ENCODE data around the gene SNHG17.

SNHG17 gene

DNA sequence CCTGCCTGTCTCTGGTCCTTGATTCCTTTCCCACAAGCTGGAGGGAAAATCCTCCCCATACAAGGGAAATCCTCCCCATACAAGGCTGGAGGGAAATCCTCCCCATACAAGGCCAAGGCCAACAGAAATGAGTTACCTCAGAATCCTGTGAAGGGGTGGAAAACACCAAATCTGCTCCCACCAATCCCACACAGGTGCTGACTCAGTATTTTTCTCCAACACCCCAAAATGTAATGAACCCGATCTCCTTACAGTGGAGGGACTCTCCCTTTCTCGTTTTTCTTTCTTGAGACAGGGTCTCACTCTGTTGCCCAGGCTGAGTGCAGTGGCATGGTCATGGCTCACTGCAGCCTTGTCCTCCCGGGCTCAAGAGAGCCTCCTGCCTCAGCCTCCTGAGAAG is 6.3 kb downstream of the SNHG17 start:
- no peak overlapping the region for H3K4me3 ChIP-seq (ENCODE audit: low read depth, low read length)
- TF ChIP-seq, protein P1, sequence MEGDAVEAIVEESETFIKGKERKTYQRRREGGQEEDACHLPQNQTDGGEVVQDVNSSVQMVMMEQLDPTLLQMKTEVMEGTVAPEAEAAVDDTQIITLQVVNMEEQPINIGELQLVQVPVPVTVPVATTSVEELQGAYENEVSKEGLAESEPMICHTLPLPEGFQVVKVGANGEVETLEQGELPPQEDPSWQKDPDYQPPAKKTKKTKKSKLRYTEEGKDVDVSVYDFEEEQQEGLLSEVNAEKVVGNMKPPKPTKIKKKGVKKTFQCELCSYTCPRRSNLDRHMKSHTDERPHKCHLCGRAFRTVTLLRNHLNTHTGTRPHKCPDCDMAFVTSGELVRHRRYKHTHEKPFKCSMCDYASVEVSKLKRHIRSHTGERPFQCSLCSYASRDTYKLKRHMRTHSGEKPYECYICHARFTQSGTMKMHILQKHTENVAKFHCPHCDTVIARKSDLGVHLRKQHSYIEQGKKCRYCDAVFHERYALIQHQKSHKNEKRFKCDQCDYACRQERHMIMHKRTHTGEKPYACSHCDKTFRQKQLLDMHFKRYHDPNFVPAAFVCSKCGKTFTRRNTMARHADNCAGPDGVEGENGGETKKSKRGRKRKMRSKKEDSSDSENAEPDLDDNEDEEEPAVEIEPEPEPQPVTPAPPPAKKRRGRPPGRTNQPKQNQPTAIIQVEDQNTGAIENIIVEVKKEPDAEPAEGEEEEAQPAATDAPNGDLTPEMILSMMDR (conservative IDR thresholded peaks at IDR 0.05; ENCODE audit: low read depth, low read length): no peak
- no peak for DNase-seq (ENCODE audit: low read depth)

DNA sequence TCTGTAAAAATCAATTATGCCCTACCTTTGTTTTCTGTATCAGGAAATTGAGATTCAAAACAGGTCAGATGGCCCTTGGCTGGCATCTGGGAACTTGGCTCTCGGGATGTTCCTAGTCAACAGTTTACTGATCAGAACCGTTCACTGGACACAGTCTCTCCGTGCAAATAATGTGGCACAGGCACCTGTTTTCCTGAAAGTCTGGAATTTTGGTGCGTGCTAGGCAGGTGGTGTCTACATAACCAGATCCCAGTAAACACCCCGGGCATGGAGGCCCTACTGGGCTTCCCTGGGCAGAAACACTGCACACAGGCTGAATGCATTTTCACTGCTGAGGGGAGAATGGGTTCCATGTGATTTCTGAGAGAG is 7.5 kb downstream of the SNHG17 start:
- TF ChIP-seq, protein P1 (conservative IDR thresholded peaks at IDR 0.05; ENCODE audit: low read depth, low read length): no peak
- H3K4me3 ChIP-seq (ENCODE audit: low read depth, low read length): no peak overlapping the region
- DNase-seq (ENCODE audit: low read depth): no peak

DNA sequence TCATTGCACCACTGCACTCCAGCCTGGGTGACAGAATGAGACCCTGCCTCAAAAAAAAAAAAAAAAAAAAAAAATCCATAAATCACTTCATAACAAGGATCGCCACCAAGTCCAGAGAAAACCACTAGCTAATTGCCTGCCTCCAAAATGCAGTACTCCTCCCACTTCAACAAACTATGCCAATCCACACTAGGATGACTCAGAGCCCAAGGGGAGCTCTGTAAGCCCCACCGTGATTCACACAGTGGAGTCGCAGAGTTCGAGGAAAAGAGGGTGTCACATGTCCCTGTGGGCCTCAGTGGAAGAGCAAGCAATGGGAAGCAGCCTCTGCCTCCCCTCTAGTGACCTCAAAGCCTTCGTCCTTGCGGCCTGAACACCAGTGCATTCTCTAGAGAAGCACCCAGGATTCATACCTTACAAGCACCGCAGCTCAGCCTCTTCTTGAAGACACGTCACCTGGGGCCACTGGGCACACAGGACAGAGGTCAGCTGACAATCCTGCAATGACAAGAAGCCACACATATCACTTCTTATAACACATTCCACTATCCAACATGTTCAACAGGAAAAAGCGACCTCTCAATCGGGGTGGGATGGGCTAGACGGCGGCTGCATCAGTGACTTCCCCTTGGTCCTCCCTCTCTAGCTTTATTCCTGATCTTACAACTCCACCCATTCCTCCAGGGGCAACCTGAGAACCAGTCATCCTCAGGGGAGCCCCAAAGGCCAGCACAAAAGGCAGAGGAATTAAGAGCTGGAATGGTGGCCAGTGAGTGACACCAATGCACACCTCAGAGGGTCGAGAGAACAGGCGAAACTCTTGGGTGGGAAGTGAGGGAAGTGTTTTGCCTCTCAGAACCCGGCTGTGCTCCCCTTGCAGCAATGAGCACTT is 8.9 kb downstream of the SNHG17 start:
- peak; percentile 93 for DNase-seq (ENCODE audit: low read depth)
- H3K4me3 ChIP-seq (ENCODE audit: low read depth, low read length): no peak overlapping the region
- TF ChIP-seq, protein P1 (conservative IDR thresholded peaks at IDR 0.05; ENCODE audit: low read depth, low read length): no peak

DNA sequence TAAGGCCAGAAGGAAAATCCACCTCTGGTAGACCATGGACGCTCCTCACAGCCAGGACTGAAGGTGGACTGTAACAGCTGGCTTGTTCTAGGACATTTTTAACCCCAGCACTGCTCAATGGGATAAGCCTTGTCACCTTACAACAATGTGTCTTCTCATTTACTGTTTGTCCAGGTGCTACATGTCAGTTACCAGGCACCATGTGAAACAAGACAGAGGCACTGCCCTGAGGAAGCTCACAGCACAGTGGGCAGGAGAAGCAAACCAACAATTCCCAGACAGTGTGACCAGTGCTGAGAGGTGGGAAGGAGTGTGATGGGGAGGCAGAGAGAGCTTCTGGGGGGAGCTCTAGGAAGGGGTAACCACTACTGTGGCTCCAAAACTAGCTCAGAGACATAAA is 10.7 kb downstream of the SNHG17 start:
- H3K4me3 ChIP-seq (ENCODE audit: low read depth, low read length): no peak overlapping the region
- TF ChIP-seq, protein P1 (conservative IDR thresholded peaks at IDR 0.05; ENCODE audit: low read depth, low read length): no peak
- no peak for DNase-seq (ENCODE audit: low read depth)

DNA sequence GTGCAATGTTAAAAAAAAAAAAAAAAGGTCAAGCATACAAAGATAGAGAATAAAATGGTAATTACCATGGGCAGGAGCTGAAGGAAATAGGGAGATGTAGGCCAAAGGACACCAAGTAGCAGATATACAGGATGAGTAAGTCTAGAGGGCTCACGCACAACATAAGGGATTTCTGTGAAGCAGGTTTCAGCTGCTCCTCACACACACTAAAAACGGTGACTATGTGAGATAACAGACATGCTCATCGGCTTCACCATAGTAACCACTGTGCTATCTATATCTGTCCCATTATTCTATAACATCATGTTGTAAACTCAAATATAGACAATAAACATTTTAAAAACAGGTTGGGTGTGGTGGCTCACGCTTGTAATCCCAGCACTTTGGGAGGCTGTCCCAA is 11.6 kb downstream of the SNHG17 start:
- no peak overlapping the region for H3K4me3 ChIP-seq (ENCODE audit: low read depth, low read length)
- no peak for DNase-seq (ENCODE audit: low read depth)
- TF ChIP-seq, protein P1 (conservative IDR thresholded peaks at IDR 0.05; ENCODE audit: low read depth, low read length): no peak

DNA sequence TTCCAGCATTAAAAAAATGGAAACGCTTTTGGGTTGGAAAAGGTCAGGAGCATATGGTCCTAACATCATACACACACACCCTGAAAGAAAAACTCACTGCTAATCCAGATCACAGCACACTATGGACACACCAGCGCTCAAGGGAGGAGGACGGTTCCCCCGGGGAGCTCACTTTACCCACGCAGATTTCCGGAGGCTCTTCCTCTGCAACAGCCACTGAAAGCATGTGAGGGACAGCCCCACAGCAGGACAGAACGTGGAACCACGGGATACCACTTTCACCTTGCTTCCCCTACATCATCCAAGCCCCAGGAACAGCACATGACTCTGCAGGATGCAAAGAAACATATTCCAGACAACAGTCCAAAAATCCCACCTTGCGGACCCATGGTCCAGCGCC is 13.2 kb downstream of the SNHG17 start:
- TF ChIP-seq, protein P1 (conservative IDR thresholded peaks at IDR 0.05; ENCODE audit: low read depth, low read length): no peak
- H3K4me3 ChIP-seq (ENCODE audit: low read depth, low read length): no peak overlapping the region
- no peak for DNase-seq (ENCODE audit: low read depth)

Data from choroid plexus epithelial cell (primary cell).